Effector memory CD4-positive, alpha-beta T cell (primary cell): ENCODE data around the gene PTCRA.

Experiments used
- DNase-seq, 3 donors: peaks; one replicate each; pipeline ENCODE4 v3.0.0-alpha.2; 2020
- H3K27ac ChIP-seq: 2 replicates; pipeline ENCODE4 v1.7.0; 2013; ENCODE audit warnings: mild to moderate bottlenecking, low read length, moderate library complexity; ENCODE audit not compliant: insufficient read depth, poor library complexity, severe bottlenecking
- H3K27me3 ChIP-seq: replicated peaks from 2 replicates; pipeline ENCODE4 v1.7.0; 2013; ENCODE audit warnings: mild to moderate bottlenecking, low read length; ENCODE audit not compliant: insufficient read depth, control insufficient read depth, poor library complexity, severe bottlenecking
- H3K36me3 ChIP-seq: 2 replicates; pipeline ENCODE4 v1.7.0; 2013; ENCODE audit warnings: mild to moderate bottlenecking, low read length, moderate library complexity; ENCODE audit not compliant: control insufficient read depth, insufficient read depth
- H3K4me1 ChIP-seq: 2 replicates; pipeline ENCODE4 v1.7.0; 2013; ENCODE audit warnings: low read length, mild to moderate bottlenecking; ENCODE audit not compliant: control insufficient read depth, insufficient read depth, poor library complexity, severe bottlenecking
- H3K4me3 ChIP-seq: 2 replicates; pipeline ENCODE4 v1.7.0; 2013; ENCODE audit warnings: low read length, low read depth, mild to moderate bottlenecking; ENCODE audit not compliant: insufficient read depth, poor library complexity, severe bottlenecking
- H3K9me3 ChIP-seq: 2 replicates; pipeline ENCODE4 v1.7.0; 2013; ENCODE audit warnings: mild to moderate bottlenecking, low read length, moderate library complexity; ENCODE audit not compliant: control insufficient read depth

Gene PTCRA

GRCh38 chr6:42928986-42929820, 13.3 kb downstream of the PTCRA start, which contains the start of gene CNPY3:
Gene CNPY3, plus strand, starts transcription at chr6:42929480. Its CDS starts 91 bp downstream, at chr6:42929571.
- H3K27ac ChIP-seq = peak within 1 kb of the TSS; percentile 96
- peaks cover 13% of the 10 kb centered on the region for H3K36me3 ChIP-seq
- no peaks in the 10 kb centered on the region for H3K27me3 ChIP-seq
- DNase-seq = peak; percentile 90 to 93 (median 92)
- peak within 1 kb of the TSS; percentile 65 for H3K4me3 ChIP-seq
- H3K4me1 ChIP-seq = peaks cover 23% of the 10 kb centered on the region
- no peaks in the 10 kb centered on the region for H3K9me3 ChIP-seq

GRCh38 chr6:42929821-42930360, 14.0 kb downstream of the PTCRA start:
- Histone ChIP-seq H3K4me3 (peak overlapping the region; percentile 65), H3K4me1 (peaks cover 23% of the 10 kb centered on the region), H3K27me3 (no peaks in the 10 kb centered on the region), H3K9me3 (no peaks in the 10 kb centered on the region), H3K36me3 (peaks cover 19% of the 10 kb centered on the region), H3K27ac (peak overlapping the region; percentile 96)
- DNase-seq = peak; percentile 24 to 50 (median 39)

GRCh38 chr6:42932412-42932811, 16.6 kb downstream of the PTCRA start:
- Histone ChIP-seq H3K27me3 (no peaks in the 10 kb centered on the region), H3K36me3 (peaks cover 44% of the 10 kb centered on the region), H3K4me1 (peaks cover 23% of the 10 kb centered on the region), H3K9me3 (no peaks in the 10 kb centered on the region), H3K4me3 (no peak overlapping the region), H3K27ac (peak overlapping the region; percentile 23)
- DNase-seq = no peak

- Histone ChIP-seq H3K4me3 (no peak overlapping the region), H3K4me1 (peaks cover 23% of the 10 kb centered on the region), H3K36me3 (peaks cover 52% of the 10 kb centered on the region), H3K27me3 (no peaks in the 10 kb centered on the region), H3K27ac (peak overlapping the region; percentile 2), H3K9me3 (no peaks in the 10 kb centered on the region)
- no peak for DNase-seq
These were observed 17.4 kb downstream of the PTCRA start for GRCh38 chr6:42933205-42933604.

GRCh38 chr6:42935322-42935721, 19.5 kb downstream of the PTCRA start:
- DNase-seq = no peak
- Histone ChIP-seq H3K4me3 (no peak overlapping the region), H3K27me3 (no peaks in the 10 kb centered on the region), H3K9me3 (no peaks in the 10 kb centered on the region), H3K4me1 (peaks cover 21% of the 10 kb centered on the region), H3K36me3 (peaks cover 72% of the 10 kb centered on the region), H3K27ac (no peak overlapping the region)

GRCh38 chr6:42936398-42936797, 20.5 kb downstream of the PTCRA start:
- peaks cover 75% of the 10 kb centered on the region for H3K36me3 ChIP-seq
- no peak overlapping the region for H3K4me3 ChIP-seq
- no peaks in the 10 kb centered on the region for H3K9me3 ChIP-seq
- H3K4me1 ChIP-seq = peaks cover 10% of the 10 kb centered on the region
- no peaks in the 10 kb centered on the region for H3K27me3 ChIP-seq
- no peak for DNase-seq
- H3K27ac ChIP-seq = no peak overlapping the region

- no peak overlapping the region for H3K27ac ChIP-seq
- no peak overlapping the region for H3K4me3 ChIP-seq
- H3K9me3 ChIP-seq = no peaks in the 10 kb centered on the region
- H3K27me3 ChIP-seq = no peaks in the 10 kb centered on the region
- H3K36me3 ChIP-seq = peaks cover 67% of the 10 kb centered on the region
- peaks cover 6% of the 10 kb centered on the region for H3K4me1 ChIP-seq
- no peak for DNase-seq
These were observed 21.9 kb downstream of the PTCRA start for GRCh38 chr6:42937548-42938427.

GRCh38 chr6:42938428-42938796, 22.6 kb downstream of the PTCRA start:
- Histone ChIP-seq H3K36me3 (peaks cover 65% of the 10 kb centered on the region), H3K9me3 (no peaks in the 10 kb centered on the region), H3K4me3 (no peak overlapping the region), H3K27ac (no peak overlapping the region), H3K27me3 (no peaks in the 10 kb centered on the region), H3K4me1 (no peaks in the 10 kb centered on the region)
- DNase-seq = no peak

- Histone ChIP-seq H3K27ac (no peak overlapping the region), H3K36me3 (peaks cover 62% of the 10 kb centered on the region), H3K4me3 (no peak overlapping the region), H3K27me3 (no peaks in the 10 kb centered on the region), H3K4me1 (no peaks in the 10 kb centered on the region), H3K9me3 (no peaks in the 10 kb centered on the region)
- DNase-seq = no peak
These were observed 23.3 kb downstream of the PTCRA start for GRCh38 chr6:42938987-42939809.
